ENCODE data around the gene NCSTN.
"Not testable (repeated sequence)": the region's sequence is repeated elsewhere in the genome, so short reads cannot be mapped to it uniquely, and the experiment has no call there.

The NCSTN gene

DNA sequence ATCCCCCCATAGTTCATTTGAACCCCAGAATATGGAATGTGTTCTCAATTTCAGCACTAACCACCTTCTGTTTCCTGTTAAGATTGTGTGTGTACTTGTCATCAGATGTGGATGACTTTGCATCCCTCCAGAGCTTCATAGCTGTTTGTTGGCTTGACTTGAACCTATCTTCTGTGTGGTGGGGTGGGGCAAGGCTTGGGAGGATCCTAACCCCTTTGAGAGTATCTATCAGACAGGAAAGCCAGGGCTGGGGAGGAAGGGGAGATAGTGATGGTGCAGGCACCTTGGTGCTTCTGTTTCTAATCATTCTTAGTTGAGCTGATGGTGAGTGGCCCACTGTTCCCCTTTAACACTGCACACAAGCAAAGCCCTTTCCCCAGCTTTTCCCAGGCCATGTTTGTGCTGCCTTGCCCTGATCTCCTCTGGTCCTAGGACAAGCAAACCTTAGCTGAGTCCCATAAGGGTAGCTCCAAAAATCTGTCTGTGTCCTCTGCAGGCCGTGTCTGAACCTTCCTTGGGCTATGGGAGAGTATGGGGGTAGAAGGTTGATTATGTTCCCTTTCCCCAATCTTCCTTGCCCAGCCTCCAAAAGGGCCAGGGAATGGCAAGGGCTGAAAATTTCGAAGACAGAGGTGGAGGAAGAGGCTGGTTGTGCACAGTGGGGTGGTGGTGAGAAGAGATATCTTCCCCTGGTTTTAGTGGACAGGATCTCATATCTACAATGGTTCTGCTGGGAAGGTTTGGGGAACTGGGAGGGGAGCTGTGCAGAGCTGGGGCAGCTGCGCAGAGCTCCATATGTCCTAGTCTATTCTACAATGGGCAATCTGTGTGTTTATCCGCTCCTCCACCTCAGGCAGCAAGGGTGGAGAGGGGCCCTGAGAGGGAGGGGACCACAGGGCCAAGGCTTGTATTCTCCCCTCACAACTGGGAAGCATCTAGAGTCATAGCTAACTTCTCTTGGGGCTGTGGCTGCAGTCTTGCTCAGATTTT is 25.0 kb downstream of the NCSTN start:
- no peak for DNase-seq
- in situ Hi-C loops (cut with MboI; ENCODE audit: low pct_unique_long_range_greater_than_20kb, low sequenced_read_pairs) = no loop called here

GRCh38 chr1:160369087-160369486 is 25.9 kb downstream of the NCSTN start:
- DNase-seq = no peak
- in situ Hi-C loops (cut with MboI; ENCODE audit: low pct_unique_long_range_greater_than_20kb, low sequenced_read_pairs) = no loop called here

DNA sequence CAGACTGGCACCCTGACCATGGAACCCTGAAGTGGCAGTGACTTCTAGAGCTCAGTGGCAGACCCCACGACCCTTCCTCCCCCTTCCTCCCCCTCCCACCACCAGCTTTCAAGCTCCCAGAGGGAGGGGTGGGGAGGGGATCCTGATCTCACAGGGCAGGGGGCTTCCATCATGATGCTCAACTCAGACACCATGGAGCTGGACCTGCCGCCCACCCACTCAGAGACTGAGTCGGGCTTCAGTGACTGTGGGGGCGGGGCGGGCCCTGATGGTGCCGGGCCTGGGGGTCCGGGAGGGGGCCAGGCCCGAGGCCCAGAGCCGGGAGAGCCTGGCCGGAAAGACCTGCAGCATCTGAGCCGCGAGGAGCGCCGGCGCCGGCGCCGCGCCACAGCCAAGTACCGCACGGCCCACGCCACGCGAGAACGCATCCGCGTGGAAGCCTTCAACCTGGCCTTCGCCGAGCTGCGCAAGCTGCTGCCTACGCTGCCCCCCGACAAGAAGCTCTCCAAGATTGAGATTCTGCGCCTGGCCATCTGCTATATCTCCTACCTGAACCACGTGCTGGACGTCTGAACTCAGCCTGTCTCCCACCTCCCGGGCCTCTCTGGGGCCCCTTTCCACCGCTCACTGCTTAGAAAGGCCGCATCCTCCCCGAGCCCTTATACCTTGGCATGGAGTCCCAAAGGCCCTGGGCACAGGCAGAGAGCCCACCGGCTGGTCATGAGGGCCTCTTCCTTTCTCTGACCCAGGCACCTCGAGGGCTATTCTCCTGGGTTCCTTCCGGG is 27.6 kb downstream of the NCSTN start:
- no peak for DNase-seq
- in situ Hi-C loops (cut with MboI; ENCODE audit: low pct_unique_long_range_greater_than_20kb, low sequenced_read_pairs) = no loop called here

- in situ Hi-C loops (cut with MboI; ENCODE audit: low pct_unique_long_range_greater_than_20kb, low sequenced_read_pairs) = no loop called here
- no peak for DNase-seq
These were observed 28.1 kb downstream of the NCSTN start for GRCh38 chr1:160371346-160371631.

- no peak for DNase-seq
- in situ Hi-C loops (cut with MboI; ENCODE audit: low pct_unique_long_range_greater_than_20kb, low sequenced_read_pairs) = no loop called here
These were observed 28.6 kb downstream of the NCSTN start for GRCh38 chr1:160371756-160372155.

DNA sequence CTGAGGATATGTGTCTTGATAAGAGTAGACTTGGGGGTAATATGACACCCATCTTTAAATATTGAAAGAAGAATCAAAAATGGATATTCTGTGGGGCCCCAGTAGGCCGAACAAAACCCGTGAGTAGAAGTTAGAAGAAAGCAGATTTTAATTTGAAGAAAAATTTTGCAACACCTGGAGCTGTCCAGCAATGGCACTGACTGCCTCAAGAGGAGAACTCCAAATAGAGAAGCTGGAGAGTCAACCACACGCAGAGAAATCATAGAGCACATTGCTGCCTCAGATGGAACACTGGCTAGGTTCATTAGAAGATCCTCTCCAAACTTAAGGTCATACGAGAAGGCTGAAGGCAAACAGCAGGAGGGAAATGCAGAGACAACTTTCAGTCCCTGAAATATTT is 30.5 kb downstream of the NCSTN start:
- no peak for DNase-seq
- in situ Hi-C loops (cut with MboI; ENCODE audit: low pct_unique_long_range_greater_than_20kb, low sequenced_read_pairs) = no loop called here

DNA sequence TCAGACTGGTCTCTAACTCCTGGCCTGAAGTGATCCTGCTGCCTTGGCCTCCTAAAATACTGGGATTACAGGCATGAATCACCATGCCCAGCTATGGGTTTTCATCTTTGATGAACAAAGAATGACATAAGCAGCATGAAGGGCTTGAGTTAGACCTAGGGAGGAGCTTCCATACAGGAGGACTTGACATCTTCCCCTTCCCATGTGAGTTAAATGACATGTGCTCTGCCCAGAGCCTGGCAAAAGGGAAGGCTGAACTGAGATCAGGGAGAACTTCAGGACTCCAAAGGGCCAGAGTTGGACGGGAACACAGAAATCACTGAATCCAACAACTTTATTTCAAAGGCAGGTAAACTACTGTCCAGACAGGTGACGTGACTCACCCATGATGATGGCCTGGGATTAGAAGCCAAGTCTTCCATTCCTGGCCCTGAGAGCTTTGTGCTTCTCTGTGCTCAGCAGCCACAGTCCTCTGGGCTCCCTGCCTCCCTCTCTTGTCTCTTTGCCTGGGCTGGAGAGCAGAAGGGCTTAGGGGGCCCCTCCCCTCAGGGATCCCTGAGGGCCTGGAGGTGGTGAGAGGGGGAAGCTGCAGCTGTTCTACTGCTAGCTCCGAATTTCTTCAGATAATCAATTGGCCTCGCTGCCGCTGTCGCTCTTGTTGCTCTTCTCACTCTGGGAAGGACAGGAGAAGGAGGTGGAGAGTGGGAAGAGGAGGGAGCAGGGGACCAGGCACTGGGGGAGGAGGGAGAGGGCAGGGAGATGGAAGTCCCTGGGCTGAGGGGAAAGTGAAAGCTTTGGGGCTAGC is 31.3 kb downstream of the NCSTN start:
- DNase-seq = peak; percentile 24
- in situ Hi-C loops (cut with MboI; ENCODE audit: low pct_unique_long_range_greater_than_20kb, low sequenced_read_pairs) = no loop called here

GRCh38 chr1:160375788-160376524 is 32.8 kb downstream of the NCSTN start:
- DNase-seq = no peak
- in situ Hi-C loops (cut with MboI; ENCODE audit: low pct_unique_long_range_greater_than_20kb, low sequenced_read_pairs) = no loop called here

DNA sequence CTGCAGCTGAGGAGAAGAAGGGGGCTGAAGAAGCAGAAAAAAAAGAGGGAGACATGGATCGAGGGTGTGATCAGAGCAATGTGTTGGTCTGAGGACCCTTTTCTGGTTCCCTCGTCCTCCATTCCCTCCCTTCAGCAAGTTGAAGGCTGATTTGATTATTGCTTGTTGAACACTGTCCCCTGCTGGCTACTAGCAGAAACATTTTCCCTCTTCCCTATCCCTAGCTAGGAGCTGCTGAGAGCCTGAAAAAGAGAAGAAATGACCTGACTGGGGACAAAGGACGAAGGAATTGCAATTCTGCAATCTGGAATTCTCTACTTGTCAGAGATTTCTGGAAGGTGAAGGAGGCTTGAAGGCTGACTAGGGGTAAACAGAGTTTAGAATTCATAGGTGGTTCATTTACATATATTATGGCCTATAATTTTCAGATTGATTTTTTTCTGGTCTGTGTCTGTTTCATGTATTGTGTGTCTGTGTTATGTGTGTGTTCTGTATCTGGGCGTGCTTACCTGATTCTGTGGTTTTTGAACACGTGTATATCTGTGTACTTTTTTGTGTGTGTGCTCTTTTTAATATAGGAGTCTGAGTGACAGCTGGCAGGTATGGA is 33.4 kb downstream of the NCSTN start:
- DNase-seq = peak; percentile 83

DNA sequence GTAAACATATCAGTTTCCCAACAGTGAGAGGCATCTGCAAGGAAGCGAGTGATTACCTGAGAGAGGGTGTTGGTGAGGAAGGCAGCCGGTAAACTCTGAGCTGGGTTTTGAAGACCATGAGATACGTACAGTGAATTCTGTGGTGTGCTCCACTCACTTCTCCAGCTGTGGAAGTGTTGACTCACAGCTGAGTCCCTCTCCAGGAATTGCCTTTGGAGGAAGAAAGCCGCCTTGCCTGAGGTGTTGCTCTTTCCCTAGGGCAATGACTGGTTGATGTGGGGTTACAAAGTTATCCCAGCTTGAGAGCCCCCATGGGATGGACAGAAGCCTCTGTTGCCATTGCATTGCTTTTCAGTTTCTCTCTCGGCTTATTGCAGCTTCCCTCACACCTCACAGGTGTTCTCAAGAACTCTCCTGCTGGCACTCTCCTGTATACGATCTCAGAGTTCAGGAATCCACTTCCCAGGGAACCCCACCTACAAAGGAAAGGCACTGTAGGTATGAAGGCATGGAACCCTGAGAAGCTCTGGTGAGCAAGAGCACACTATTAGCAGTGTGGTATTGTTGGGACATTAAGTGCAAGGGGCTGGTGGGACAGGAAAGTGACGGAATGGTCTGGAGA is 34.5 kb downstream of the NCSTN start:
- no peak for DNase-seq
- in situ Hi-C loops (cut with MboI; ENCODE audit: low pct_unique_long_range_greater_than_20kb, low sequenced_read_pairs) = no loop called here

More for the DNA sequence above, 33.4 kb downstream of the NCSTN start:
- in situ Hi-C loops (cut with MboI; ENCODE audit: low pct_unique_long_range_greater_than_20kb, low sequenced_read_pairs) = no loop called here

DNA sequence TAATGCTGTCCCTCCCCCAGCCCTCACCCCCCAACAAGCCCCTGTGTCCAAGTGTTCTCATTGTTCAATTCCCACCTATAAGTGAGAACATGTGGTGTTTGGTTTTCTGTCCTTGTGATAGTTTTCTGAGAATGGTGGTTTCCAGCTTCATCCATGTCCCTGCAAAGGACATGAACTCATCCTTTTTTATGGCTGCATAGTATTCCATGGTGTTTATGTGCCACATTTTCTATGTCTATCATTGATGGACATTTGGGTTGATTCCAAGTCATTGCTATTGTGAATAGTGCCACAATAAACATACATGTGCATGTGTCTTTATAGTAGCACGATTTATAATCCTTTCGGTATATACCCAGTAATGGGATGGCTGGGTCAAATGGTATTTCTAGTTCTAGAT is 41.6 kb downstream of the NCSTN start:
- DNase-seq; in situ Hi-C loops (cut with MboI; ENCODE audit: low pct_unique_long_range_greater_than_20kb, low sequenced_read_pairs): not testable (repeated sequence)

- DNase-seq; in situ Hi-C loops (cut with MboI; ENCODE audit: low pct_unique_long_range_greater_than_20kb, low sequenced_read_pairs): not testable (repeated sequence)
These were observed 45.2 kb downstream of the NCSTN start for GRCh38 chr1:160388406-160388805.

DNA sequence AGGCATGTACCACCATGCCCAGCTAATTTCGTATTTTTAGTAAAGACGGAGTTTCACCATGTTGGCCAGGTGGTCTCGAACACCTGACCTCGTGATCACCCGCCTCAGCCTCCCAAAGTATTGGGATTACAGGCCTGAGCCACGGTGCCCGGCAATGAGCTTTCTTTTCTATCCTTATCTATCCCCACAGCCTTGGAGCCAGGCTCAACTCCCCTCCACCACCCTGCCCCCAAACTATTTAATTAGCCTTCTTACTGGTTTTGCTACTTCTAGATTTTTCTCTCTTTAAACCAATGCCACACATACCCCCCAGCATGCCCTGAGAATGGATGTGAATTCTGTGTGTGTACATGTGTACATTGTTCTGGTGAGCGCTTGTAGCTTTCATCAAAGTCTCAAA is 51.5 kb downstream of the NCSTN start:
- in situ Hi-C loops (cut with MboI; ENCODE audit: low pct_unique_long_range_greater_than_20kb, low sequenced_read_pairs) = no loop called here
- no peak for DNase-seq

DNA sequence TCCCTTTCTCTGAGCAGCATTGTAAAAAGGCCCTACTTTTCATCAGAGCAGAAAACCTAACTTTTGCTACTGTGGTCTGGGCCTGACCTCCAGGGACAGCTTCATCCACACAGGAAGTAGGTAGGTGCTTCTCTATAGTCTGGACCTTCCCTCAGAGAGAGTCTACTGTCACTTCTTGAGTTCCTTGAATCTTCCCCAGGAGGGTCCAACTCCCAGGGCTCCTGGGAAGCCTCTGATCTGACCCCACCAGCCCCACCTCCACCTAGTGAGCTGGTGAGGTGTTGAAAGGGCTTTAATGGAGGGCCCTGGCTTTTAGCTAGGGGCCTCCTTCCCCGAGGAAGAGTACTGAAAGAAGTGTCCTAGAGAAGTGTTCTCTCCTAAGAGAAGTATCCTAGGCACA is 54.5 kb downstream of the NCSTN start:
- in situ Hi-C loops (cut with MboI; ENCODE audit: low pct_unique_long_range_greater_than_20kb, low sequenced_read_pairs) = no loop called here
- DNase-seq = no peak

DNA sequence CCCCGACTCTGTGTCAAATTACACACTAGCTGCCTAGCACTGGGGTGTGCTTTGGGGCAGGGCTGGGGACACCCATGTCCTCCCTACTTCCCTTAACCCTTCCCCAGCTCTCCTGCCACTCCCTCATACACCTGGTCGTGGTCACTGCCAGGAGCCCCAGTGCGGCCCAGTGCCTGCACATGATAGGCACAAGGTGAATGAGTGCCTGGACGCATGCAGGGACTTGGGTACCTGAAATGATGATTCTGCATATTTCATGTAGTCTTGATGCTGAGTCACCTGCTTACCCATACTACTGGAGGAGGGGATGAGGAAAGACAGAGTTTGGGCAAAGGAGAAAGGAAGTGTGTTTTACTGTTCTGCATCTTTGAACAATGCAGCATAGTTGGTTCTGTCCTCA is 55.6 kb downstream of the NCSTN start:
- in situ Hi-C loops (cut with MboI; ENCODE audit: low pct_unique_long_range_greater_than_20kb, low sequenced_read_pairs) = no loop called here
- no peak for DNase-seq

DNA sequence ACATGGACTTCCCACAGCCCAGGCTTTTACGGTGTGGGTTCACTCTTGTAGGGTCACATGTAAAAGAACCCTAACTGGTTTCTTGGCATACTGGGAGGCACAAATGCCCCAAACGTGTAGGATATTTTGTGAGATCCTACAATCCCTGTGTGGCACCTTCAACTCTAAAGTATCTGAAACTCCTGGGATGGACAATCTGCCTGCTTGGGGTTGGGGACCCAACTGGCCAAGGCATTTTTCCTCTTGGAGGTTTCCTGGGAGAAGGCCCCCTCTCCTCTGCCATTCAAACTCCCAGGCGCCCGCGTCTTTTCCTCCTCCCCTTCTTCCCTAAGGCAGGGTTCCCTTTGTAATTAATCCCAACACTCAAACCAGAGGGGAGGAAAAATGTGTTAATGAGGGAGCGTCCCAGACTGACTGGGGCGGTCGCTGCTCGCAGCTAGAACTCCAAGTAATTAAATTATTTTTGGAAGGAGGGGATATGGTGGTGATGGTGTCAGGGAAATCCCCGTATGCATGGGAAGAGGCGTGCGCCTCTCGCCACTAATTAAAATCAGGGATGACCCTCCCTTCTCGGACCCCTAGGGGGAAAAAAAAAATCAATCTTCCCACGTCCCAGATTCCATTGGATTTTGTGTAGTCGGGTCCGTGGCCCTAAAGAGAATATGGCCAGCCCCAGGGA is 56.5 kb downstream of the NCSTN start:
- no peak for DNase-seq
- in situ Hi-C loops (cut with MboI; ENCODE audit: low pct_unique_long_range_greater_than_20kb, low sequenced_read_pairs) = no loop called here

- peak; percentile 73 for DNase-seq
- in situ Hi-C loops (cut with MboI; ENCODE audit: low pct_unique_long_range_greater_than_20kb, low sequenced_read_pairs) = no loop called here
These were observed 57.1 kb downstream of the NCSTN start, which contains the start of gene VANGL2 for GRCh38 chr1:160400223-160400645. TSS of gene VANGL2 (plus strand) at chr1:160400564. CDS start at chr1:160415838, 15,274 bp downstream.

Data from KBM-7 (cell line).